Measurements from ENCODE around the gene SERPINB7.

DNA sequence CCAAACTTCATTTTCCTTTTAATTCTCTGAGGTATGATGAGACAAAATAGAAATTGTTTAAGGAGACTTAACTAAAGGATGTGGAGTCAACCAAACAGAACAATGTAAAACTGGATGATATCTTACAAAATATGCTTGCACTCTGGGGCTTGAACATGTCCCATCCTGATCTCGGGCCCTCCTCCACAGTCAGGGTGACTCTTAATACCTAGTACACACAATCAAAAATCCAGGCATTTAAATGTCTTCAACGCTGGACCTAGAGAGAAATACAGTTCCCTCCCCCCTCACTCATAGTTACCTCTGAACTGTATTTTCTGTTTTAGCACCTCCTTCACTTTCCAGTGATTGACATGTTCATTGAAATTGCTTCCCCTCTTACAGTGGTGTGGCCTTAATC lies 75.4 kb downstream of the SERPINB7 start:
- TF ChIP-seq, protein P1, sequence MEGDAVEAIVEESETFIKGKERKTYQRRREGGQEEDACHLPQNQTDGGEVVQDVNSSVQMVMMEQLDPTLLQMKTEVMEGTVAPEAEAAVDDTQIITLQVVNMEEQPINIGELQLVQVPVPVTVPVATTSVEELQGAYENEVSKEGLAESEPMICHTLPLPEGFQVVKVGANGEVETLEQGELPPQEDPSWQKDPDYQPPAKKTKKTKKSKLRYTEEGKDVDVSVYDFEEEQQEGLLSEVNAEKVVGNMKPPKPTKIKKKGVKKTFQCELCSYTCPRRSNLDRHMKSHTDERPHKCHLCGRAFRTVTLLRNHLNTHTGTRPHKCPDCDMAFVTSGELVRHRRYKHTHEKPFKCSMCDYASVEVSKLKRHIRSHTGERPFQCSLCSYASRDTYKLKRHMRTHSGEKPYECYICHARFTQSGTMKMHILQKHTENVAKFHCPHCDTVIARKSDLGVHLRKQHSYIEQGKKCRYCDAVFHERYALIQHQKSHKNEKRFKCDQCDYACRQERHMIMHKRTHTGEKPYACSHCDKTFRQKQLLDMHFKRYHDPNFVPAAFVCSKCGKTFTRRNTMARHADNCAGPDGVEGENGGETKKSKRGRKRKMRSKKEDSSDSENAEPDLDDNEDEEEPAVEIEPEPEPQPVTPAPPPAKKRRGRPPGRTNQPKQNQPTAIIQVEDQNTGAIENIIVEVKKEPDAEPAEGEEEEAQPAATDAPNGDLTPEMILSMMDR (IDR thresholded peaks at IDR 0.05) = no peak
- TF ChIP-seq EP300 (IDR thresholded peaks at IDR 0.05) = no peak

Measured in upper lobe of left lung (tissue), 4 donors.